Measurements from ENCODE around the gene TGM5. TPM values are rescaled to one million over a fixed set of nuclear protein-coding genes. Genes with fewer than 3 reads are reported as not detected.
A peak's percentile ranks its signal among the peaks of the same experiment; 100 is the strongest.

The TGM5 gene
- total and polyA plus RNA-seq, 8 donors, result not detected

- TF ChIP-seq CTCF (IDR thresholded peaks at IDR 0.05), result no peak
- no peaks in the 10 kb centered on the region for H3K9me3 ChIP-seq
- no peaks in the 10 kb centered on the region for H3K4me1 ChIP-seq
- ATAC-seq (no peak), DNase-seq (peak in 1 of 4 donors; percentile 15)
- no peaks in the 10 kb centered on the region for H3K36me3 ChIP-seq
- intact Hi-C loops (cut with DNase I), result no loop called here
- peaks cover 0 to 29% of the 10 kb centered on the region in 2 donors for H3K27me3 ChIP-seq
- no peak overlapping the region for H3K27ac ChIP-seq
- no peak overlapping the region for H3K4me3 ChIP-seq
Observed at GRCh38 chr15:43209059-43209824, 57.5 kb downstream of the TGM5 start.

- Histone ChIP-seq H3K4me1 (no peaks in the 10 kb centered on the region), H3K9me3 (no peaks in the 10 kb centered on the region), H3K27ac (no peak overlapping the region), H3K27me3 (peaks cover 0 to 29% of the 10 kb centered on the region in 2 donors), H3K4me3 (no peak overlapping the region), H3K36me3 (no peaks in the 10 kb centered on the region)
- intact Hi-C loops (cut with DNase I), result no loop called here
- no peak for TF ChIP-seq CTCF (IDR thresholded peaks at IDR 0.05)
- no peak for ATAC-seq
- no peak for DNase-seq
Observed at GRCh38 chr15:43208052-43209002, 58.4 kb downstream of the TGM5 start.

GRCh38 chr15:43207024-43207423, 59.7 kb downstream of the TGM5 start:
- intact Hi-C loops (cut with DNase I), result no loop called here
- peaks cover 0 to 29% of the 10 kb centered on the region in 2 donors for H3K27me3 ChIP-seq
- no peak for ATAC-seq

GRCh38 chr15:43206054-43206453, 60.7 kb downstream of the TGM5 start:
- no peaks in the 10 kb centered on the region for H3K4me1 ChIP-seq
- ATAC-seq (no peak), DNase-seq (no peak)
- H3K9me3 ChIP-seq, result no peaks in the 10 kb centered on the region
- peaks cover 0 to 29% of the 10 kb centered on the region in 2 donors for H3K27me3 ChIP-seq
- TF ChIP-seq CTCF (IDR thresholded peaks at IDR 0.05), result no peak
- no peak overlapping the region for H3K27ac ChIP-seq
- intact Hi-C loops (cut with DNase I), result no loop called here
- no peak overlapping the region for H3K4me3 ChIP-seq
- H3K36me3 ChIP-seq, result no peaks in the 10 kb centered on the region

More at GRCh38 chr15:43207024-43207423, 59.7 kb downstream of the TGM5 start:
- Histone ChIP-seq H3K36me3 (no peaks in the 10 kb centered on the region), H3K9me3 (no peaks in the 10 kb centered on the region), H3K4me1 (no peaks in the 10 kb centered on the region), H3K4me3 (no peak overlapping the region), H3K27ac (no peak overlapping the region)
- DNase-seq, result no peak
- no peak for TF ChIP-seq CTCF (IDR thresholded peaks at IDR 0.05)
